PC-3 (cell line): Measurements from ENCODE around the gene C2orf80. TPM values are rescaled to one million over a fixed set of nuclear protein-coding genes. Genes with fewer than 3 reads are reported as not detected.

Experiments
- ATAC-seq: fragments of 200-7000 bp; cut with Tn5 transposase; 2 replicates; pipeline ENCODE4 v1.9.1; 2020; ENCODE audit warnings: mild to moderate bottlenecking, moderate library complexity
- Bru-seq: library from RNA; stranded (reverse); fragments of 400-500 nt; gene quantifications from one replicate; lab custom pipeline; 2021; lab: Mats Ljungman, UMichigan
- BruChase-seq, 2 experiments: library from RNA; stranded (reverse); fragments of 400-500 nt; gene quantifications; one replicate each; lab custom pipeline; 2021; lab: Mats Ljungman, UMichigan
- BruUV-seq: library from RNA; stranded (reverse); fragments of 400-500 nt; replicated peaks from 2 replicates; lab custom pipeline; 2021; lab: Mats Ljungman, UMichigan
- CTCF ChIA-PET: fragments of 300-600 bp; sonication (Branson Sonifier 250); formaldehyde crosslinking; loops from one replicate; lab custom pipeline; 2022; ENCODE audit warnings: antibody characterized with exemption; lab: Charles Lee
- POLR2A ChIA-PET: fragments of 300-600 bp; sonication (Branson Sonifier 250); formaldehyde crosslinking; loops from one replicate; lab custom pipeline; 2022; ENCODE audit warnings: antibody characterized with exemption; ENCODE audit not compliant: unreplicated experiment; lab: Charles Lee
- DNase-seq: peaks from one replicate; pipeline ENCODE4 v3.0.0-alpha.2; 2015
- H2AFZ ChIP-seq: fragments of 300-600 bp; sonication (generic); 2 replicates; pipeline ENCODE4 v1.6.0; 2016; ENCODE audit warnings: antibody characterized with exemption, low read length
- H3F3A ChIP-seq: fragments of 300-600 bp; sonication (generic); one replicate; pipeline ENCODE4 v1.6.0; 2017; ENCODE audit warnings: antibody characterized with exemption, low read length, control low read depth, mild to moderate bottlenecking; ENCODE audit not compliant: unreplicated experiment
- H3K27ac ChIP-seq: fragments of 300-600 bp; sonication (generic); 2 replicates; pipeline ENCODE4 v1.5.1; 2016; ENCODE audit warnings: mild to moderate bottlenecking, low read length
- H3K27me3 ChIP-seq: fragments of 300-600 bp; sonication (generic); 2 replicates; pipeline ENCODE4 v1.6.1; 2016; ENCODE audit warnings: low read length, mixed read lengths
- H3K36me3 ChIP-seq: fragments of 300-600 bp; sonication (generic); 2 replicates; pipeline ENCODE4 v1.6.1; 2016; ENCODE audit warnings: low read depth, mixed run types, low read length, mixed read lengths
- H3K4me1 ChIP-seq: fragments of 300-600 bp; sonication (generic); 2 replicates; pipeline ENCODE4 v1.5.1; 2016; ENCODE audit warnings: low read length; ENCODE audit not compliant: insufficient read depth
- H3K4me2 ChIP-seq: fragments of 300-600 bp; sonication (generic); 2 replicates; pipeline ENCODE4 v1.6.0; 2016; ENCODE audit warnings: low read length
- H3K4me3 ChIP-seq: fragments of 300-600 bp; sonication (generic); 2 replicates; pipeline ENCODE4 v1.5.1; 2016; ENCODE audit warnings: mild to moderate bottlenecking, low read length, mixed read lengths
- H3K79me2 ChIP-seq: fragments of 300-600 bp; sonication (generic); 2 replicates; pipeline ENCODE4 v1.6.1; 2017; ENCODE audit warnings: low read length, mixed read lengths
- H3K9ac ChIP-seq: fragments of 300-600 bp; sonication (generic); 2 replicates; pipeline ENCODE4 v1.6.0; 2016; ENCODE audit warnings: mild to moderate bottlenecking, low read length
- H3K9me2 ChIP-seq: fragments of 300-600 bp; sonication (generic); replicated peaks from 2 replicates; pipeline ENCODE4 v1.6.1; 2016; ENCODE audit warnings: mixed run types, low read length, mixed read lengths
- H3K9me3 ChIP-seq: fragments of 300-600 bp; sonication (generic); 2 replicates; pipeline ENCODE4 v1.6.1; 2016; ENCODE audit warnings: low read length, mixed read lengths
- H4K20me1 ChIP-seq: fragments of 300-600 bp; sonication (generic); 2 replicates; pipeline ENCODE4 v1.6.1; 2016; ENCODE audit warnings: low read length, mixed read lengths
- CTCF ChIP-seq: fragments of 300-600 bp; sonication (generic); conservative IDR thresholded peaks from 2 replicates; pipeline ENCODE4 v1.5.1; 2017; ENCODE audit warnings: antibody characterized with exemption, low read depth, mild to moderate bottlenecking, low read length
- EZH2 ChIP-seq: fragments of 300-600 bp; sonication (generic); IDR thresholded peaks from one replicate; pipeline ENCODE4 v1.6.1; 2017; ENCODE audit warnings: antibody characterized with exemption, mild to moderate bottlenecking, low read length; ENCODE audit not compliant: unreplicated experiment
- EZH2phosphoT487 ChIP-seq: fragments of 300-600 bp; sonication (generic); IDR thresholded peaks from 2 replicates; pipeline ENCODE4 v1.6.1; 2018; ENCODE audit warnings: mild to moderate bottlenecking, antibody characterized with exemption, low read length, borderline replicate concordance
- intact Hi-C: fragments of 100-400 bp; cut with micrococcal nuclease; formaldehyde crosslinking; loops from 2 replicates; pipeline ENCODE4 v1.9.0; 2023
- long read RNA-seq: library from polyadenylated mRNA; unstranded; transcript quantifications from one replicate; pipeline ENCODE4 v2.0.0, GENCODE V29; 2021; ENCODE audit not compliant: unreplicated experiment
- total RNA-seq: library from RNA; depleted of rRNA; stranded (reverse); fragments of >200 nt; gene quantifications from 2 replicates; pipeline ENCODE4 v1.2.3, GENCODE V29; 2014; rRNA removed

The C2orf80 gene
- total RNA-seq (not detected in 2 replicates), Bru-seq, nascent RNA (not detected), BruChase-seq, experiment 1, labeled RNA remaining after a 6-hour chase (not detected), BruChase-seq, experiment 2, labeled RNA remaining after a 2-hour chase (percentile 7 among the genes with signal in this experiment)
- long read RNA-seq: 0 reads

GRCh38 chr2:208189810-208190503, at the start of gene C2orf80:
Gene C2orf80 (minus strand): TSS chr2:208190030. CDS start chr2:208186986, 3,044 bp downstream.
- Histone ChIP-seq H2AFZ (no peak within 1 kb of the TSS), H3K4me1 (peaks cover 14% of the 10 kb centered on the region), H3K36me3 (no peaks in the 10 kb centered on the region), H3K79me2 (no peaks in the 10 kb centered on the region), H4K20me1 (no peaks in the 10 kb centered on the region), H3K27me3 (no peaks in the 10 kb centered on the region), H3K9me3 (no peaks in the 10 kb centered on the region), H3F3A (no peaks in the 10 kb centered on the region), H3K9me2 (no peaks in the 10 kb centered on the region), H3K4me2 (no peak within 1 kb of the TSS), H3K27ac (no peak within 1 kb of the TSS), H3K9ac (no peak within 1 kb of the TSS), H3K4me3 (no peak within 1 kb of the TSS)
- TF ChIP-seq EZH2phosphoT487 (no peak), EZH2 (no peak), CTCF (no peak)
- intact Hi-C loops: no loop called here
- ChIA-PET POLR2A (no interaction called here), CTCF (no interaction called here)
- BruUV-seq: no TSS peak
- DNase-seq: no peak
- ATAC-seq: no peak

- Histone ChIP-seq H3K4me1 (no peaks in the 10 kb centered on the region), H3K27ac (no peak overlapping the region), H3K4me2 (no peak overlapping the region), H3K27me3 (no peaks in the 10 kb centered on the region), H3K9me3 (peaks cover 7% of the 10 kb centered on the region), H2AFZ (no peak overlapping the region), H3K9ac (no peak overlapping the region), H4K20me1 (no peaks in the 10 kb centered on the region), H3K79me2 (no peaks in the 10 kb centered on the region), H3F3A (no peaks in the 10 kb centered on the region), H3K4me3 (no peak overlapping the region), H3K36me3 (peaks cover 16% of the 10 kb centered on the region), H3K9me2 (no peaks in the 10 kb centered on the region)
- BruUV-seq: no TSS peak
- ATAC-seq: no peak
- CTCF ChIA-PET: no interaction called here
- DNase-seq: no peak
- POLR2A ChIA-PET: no interaction called here
- intact Hi-C loops: no loop called here
- TF ChIP-seq EZH2 (no peak), CTCF (no peak), EZH2phosphoT487 (no peak)
These were observed 46.0 kb upstream of the C2orf80 start for GRCh38 chr2:208235860-208236259.

GRCh38 chr2:208234786-208235185, 45.0 kb upstream of the C2orf80 start:
- POLR2A ChIA-PET: no interaction called here

More at GRCh38 chr2:208234786-208235185, 45.0 kb upstream of the C2orf80 start:
- no TSS peak for BruUV-seq
- intact Hi-C loops: no loop called here
- H3K4me3 ChIP-seq: no peak overlapping the region
- no peak overlapping the region for H3K27ac ChIP-seq
- H3F3A ChIP-seq: no peaks in the 10 kb centered on the region
- H3K79me2 ChIP-seq: no peaks in the 10 kb centered on the region
- DNase-seq (no peak), ATAC-seq (no peak)
- no peak overlapping the region for H2AFZ ChIP-seq
- H4K20me1 ChIP-seq: no peaks in the 10 kb centered on the region
- no peaks in the 10 kb centered on the region for H3K9me2 ChIP-seq
- TF ChIP-seq CTCF (no peak), EZH2 (no peak), EZH2phosphoT487 (no peak)
- H3K27me3 ChIP-seq: no peaks in the 10 kb centered on the region
- peaks cover 7% of the 10 kb centered on the region for H3K9me3 ChIP-seq
- peaks cover 13% of the 10 kb centered on the region for H3K36me3 ChIP-seq
- H3K9ac ChIP-seq: no peak overlapping the region
- no peak overlapping the region for H3K4me2 ChIP-seq
- CTCF ChIA-PET: no interaction called here
- H3K4me1 ChIP-seq: no peaks in the 10 kb centered on the region
